HEK293 (cell line): ENCODE data around the gene TBC1D22A.

Source experiments
- CTCF ChIP-seq: fragments of 450-650 bp; formaldehyde crosslinking; IDR thresholded peaks from 2 replicates; pipeline ENCODE4 v1.5.1; 2016; ENCODE audit warnings: missing biosample characterization, missing genetic modification characterization
- ZBTB8A ChIP-seq: fragments of 450-650 bp; formaldehyde crosslinking; IDR thresholded peaks from 2 replicates; pipeline ENCODE4 v1.5.1; 2016; ENCODE audit warnings: missing biosample characterization, missing genetic modification characterization
- ZFP37 ChIP-seq: fragments of 450-650 bp; formaldehyde crosslinking; IDR thresholded peaks from 2 replicates; pipeline ENCODE4 v1.5.1; 2016; ENCODE audit warnings: missing biosample characterization, missing genetic modification characterization
- ZNF138 ChIP-seq: fragments of 450-650 bp; formaldehyde crosslinking; IDR thresholded peaks from 2 replicates; pipeline ENCODE4 v1.5.1; 2016; ENCODE audit warnings: missing biosample characterization, missing genetic modification characterization, borderline replicate concordance
- ZNF394 ChIP-seq: fragments of 450-650 bp; formaldehyde crosslinking; IDR thresholded peaks from 2 replicates; pipeline ENCODE4 v1.5.1; 2016; ENCODE audit warnings: missing biosample characterization, missing genetic modification characterization, mild to moderate bottlenecking, moderate library complexity, borderline replicate concordance
- ZNF510 ChIP-seq: fragments of 450-650 bp; formaldehyde crosslinking; IDR thresholded peaks from 2 replicates; pipeline ENCODE4 v1.5.1; 2018; ENCODE audit warnings: mild to moderate bottlenecking, missing genetic modification characterization, missing biosample characterization; ENCODE audit not compliant: insufficient replicate concordance
- TF ChIP-seq, protein P1 (sequence below): fragments of 450-650 bp; formaldehyde crosslinking; IDR thresholded peaks from 2 replicates; pipeline ENCODE4 v1.5.1; 2016; ENCODE audit warnings: missing biosample characterization, missing genetic modification characterization
- TF ChIP-seq, protein P2 (sequence below): sonication (generic); formaldehyde crosslinking; IDR thresholded peaks from 2 replicates; pipeline ENCODE4 v1.8.1; 2022; ENCODE audit warnings: mild to moderate bottlenecking, moderate library complexity, missing genetic modification reagents
- TF ChIP-seq, protein P3 (sequence below): fragments of 450-650 bp; formaldehyde crosslinking; IDR thresholded peaks from 2 replicates; pipeline ENCODE4 v1.5.1; 2016; ENCODE audit warnings: missing biosample characterization, missing genetic modification characterization

GRCh38 chr22:47091246-47091651, 328.8 kb downstream of the TBC1D22A start:
- TF ChIP-seq ZNF510 (tag by site-specific recombination) (no peak), ZBTB8A (tag by site-specific recombination) (no peak), CTCF (tag by site-specific recombination) (no peak), ZNF394 (tag by site-specific recombination) (no peak), ZNF138 (no peak), ZFP37 (tag by site-specific recombination) (no peak)
- TF ChIP-seq, protein P1, sequence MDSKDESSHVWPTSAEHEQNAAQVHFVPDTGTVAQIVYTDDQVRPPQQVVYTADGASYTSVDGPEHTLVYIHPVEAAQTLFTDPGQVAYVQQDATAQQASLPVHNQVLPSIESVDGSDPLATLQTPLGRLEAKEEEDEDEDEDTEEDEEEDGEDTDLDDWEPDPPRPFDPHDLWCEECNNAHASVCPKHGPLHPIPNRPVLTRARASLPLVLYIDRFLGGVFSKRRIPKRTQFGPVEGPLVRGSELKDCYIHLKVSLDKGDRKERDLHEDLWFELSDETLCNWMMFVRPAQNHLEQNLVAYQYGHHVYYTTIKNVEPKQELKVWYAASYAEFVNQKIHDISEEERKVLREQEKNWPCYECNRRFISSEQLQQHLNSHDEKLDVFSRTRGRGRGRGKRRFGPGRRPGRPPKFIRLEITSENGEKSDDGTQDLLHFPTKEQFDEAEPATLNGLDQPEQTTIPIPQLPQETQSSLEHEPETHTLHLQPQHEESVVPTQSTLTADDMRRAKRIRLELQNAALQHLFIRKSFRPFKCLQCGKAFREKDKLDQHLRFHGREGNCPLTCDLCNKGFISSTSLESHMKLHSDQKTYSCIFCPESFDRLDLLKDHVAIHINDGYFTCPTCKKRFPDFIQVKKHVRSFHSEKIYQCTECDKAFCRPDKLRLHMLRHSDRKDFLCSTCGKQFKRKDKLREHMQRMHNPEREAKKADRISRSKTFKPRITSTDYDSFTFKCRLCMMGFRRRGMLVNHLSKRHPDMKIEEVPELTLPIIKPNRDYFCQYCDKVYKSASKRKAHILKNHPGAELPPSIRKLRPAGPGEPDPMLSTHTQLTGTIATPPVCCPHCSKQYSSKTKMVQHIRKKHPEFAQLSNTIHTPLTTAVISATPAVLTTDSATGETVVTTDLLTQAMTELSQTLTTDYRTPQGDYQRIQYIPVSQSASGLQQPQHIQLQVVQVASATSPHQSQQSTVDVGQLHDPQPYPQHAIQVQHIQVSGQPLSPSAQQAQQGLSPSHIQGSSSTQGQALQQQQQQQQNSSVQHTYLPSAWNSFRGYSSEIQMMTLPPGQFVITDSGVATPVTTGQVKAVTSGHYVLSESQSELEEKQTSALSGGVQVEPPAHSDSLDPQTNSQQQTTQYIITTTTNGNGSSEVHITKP (tag by site-specific recombination), result no peak
- TF ChIP-seq, protein P2, sequence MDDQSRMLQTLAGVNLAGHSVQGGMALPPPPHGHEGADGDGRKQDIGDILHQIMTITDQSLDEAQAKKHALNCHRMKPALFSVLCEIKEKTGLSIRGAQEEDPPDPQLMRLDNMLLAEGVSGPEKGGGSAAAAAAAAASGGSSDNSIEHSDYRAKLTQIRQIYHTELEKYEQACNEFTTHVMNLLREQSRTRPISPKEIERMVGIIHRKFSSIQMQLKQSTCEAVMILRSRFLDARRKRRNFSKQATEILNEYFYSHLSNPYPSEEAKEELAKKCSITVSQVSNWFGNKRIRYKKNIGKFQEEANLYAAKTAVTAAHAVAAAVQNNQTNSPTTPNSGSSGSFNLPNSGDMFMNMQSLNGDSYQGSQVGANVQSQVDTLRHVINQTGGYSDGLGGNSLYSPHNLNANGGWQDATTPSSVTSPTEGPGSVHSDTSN (CRISPR knock-in tag), result no peak
- TF ChIP-seq, protein P3, sequence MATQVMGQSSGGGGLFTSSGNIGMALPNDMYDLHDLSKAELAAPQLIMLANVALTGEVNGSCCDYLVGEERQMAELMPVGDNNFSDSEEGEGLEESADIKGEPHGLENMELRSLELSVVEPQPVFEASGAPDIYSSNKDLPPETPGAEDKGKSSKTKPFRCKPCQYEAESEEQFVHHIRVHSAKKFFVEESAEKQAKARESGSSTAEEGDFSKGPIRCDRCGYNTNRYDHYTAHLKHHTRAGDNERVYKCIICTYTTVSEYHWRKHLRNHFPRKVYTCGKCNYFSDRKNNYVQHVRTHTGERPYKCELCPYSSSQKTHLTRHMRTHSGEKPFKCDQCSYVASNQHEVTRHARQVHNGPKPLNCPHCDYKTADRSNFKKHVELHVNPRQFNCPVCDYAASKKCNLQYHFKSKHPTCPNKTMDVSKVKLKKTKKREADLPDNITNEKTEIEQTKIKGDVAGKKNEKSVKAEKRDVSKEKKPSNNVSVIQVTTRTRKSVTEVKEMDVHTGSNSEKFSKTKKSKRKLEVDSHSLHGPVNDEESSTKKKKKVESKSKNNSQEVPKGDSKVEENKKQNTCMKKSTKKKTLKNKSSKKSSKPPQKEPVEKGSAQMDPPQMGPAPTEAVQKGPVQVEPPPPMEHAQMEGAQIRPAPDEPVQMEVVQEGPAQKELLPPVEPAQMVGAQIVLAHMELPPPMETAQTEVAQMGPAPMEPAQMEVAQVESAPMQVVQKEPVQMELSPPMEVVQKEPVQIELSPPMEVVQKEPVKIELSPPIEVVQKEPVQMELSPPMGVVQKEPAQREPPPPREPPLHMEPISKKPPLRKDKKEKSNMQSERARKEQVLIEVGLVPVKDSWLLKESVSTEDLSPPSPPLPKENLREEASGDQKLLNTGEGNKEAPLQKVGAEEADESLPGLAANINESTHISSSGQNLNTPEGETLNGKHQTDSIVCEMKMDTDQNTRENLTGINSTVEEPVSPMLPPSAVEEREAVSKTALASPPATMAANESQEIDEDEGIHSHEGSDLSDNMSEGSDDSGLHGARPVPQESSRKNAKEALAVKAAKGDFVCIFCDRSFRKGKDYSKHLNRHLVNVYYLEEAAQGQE (tag by site-specific recombination), result no peak
